Activated CD8-positive, alpha-beta memory T cell treated with anti-CD3 and anti-CD28 coated beads for 1 hour (primary cell): ENCODE results near the gene OR9A4.
"Not testable (repeated sequence)": the region's sequence is repeated elsewhere in the genome, so short reads cannot be mapped to it uniquely, and the experiment has no call there.

ENCODE experiments used
- DNase-seq, 2 donors: peaks; one replicate each; pipeline ENCODE4 v3.0.0-alpha.2; 2020; ENCODE audit warnings: low read depth in 1 of 2; ENCODE audit errors: extremely low read depth in 1 of 2

The OR9A4 gene

GRCh38 chr7:141916099-141916498 lies at the start of gene OR9A4:
OR9A4 (plus strand) TSS chr7:141916399; CDS start chr7:141918876, 2,477 bp downstream.
- DNase-seq = no peak

GRCh38 chr7:141866974-141867373 lies 49.2 kb upstream of the OR9A4 start:
- no peak for DNase-seq

- DNase-seq = no peak
These were observed 43.3 kb upstream of the OR9A4 start for GRCh38 chr7:141872931-141873330.

GRCh38 chr7:141874787-141875186 lies 41.4 kb upstream of the OR9A4 start:
- DNase-seq = no peak

GRCh38 chr7:141875453-141875852 lies 40.7 kb upstream of the OR9A4 start:
- DNase-seq = no peak

- DNase-seq = no peak
These were observed 39.8 kb upstream of the OR9A4 start for GRCh38 chr7:141876371-141876770.

- DNase-seq = no peak
These were observed 38.8 kb upstream of the OR9A4 start for GRCh38 chr7:141877365-141877764.

GRCh38 chr7:141880960-141881359 lies 35.2 kb upstream of the OR9A4 start:
- DNase-seq = no peak

- DNase-seq = no peak
These were observed 31.5 kb upstream of the OR9A4 start for GRCh38 chr7:141884539-141885225.

- no peak for DNase-seq
These were observed 26.9 kb upstream of the OR9A4 start for GRCh38 chr7:141889321-141889720.

- DNase-seq = no peak
These were observed 24.9 kb upstream of the OR9A4 start for GRCh38 chr7:141891336-141891735.

GRCh38 chr7:141899366-141899765 lies 16.8 kb upstream of the OR9A4 start:
- DNase-seq = not testable (repeated sequence)

GRCh38 chr7:141906285-141906684 lies 9.9 kb upstream of the OR9A4 start:
- DNase-seq = no peak

GRCh38 chr7:141911391-141911790 lies 4.8 kb upstream of the OR9A4 start:
- DNase-seq = no peak

GRCh38 chr7:141915565-141915964 lies 634 bp upstream of the OR9A4 start:
- DNase-seq = no peak

- DNase-seq = no peak
These were observed 4.1 kb downstream of the OR9A4 start for GRCh38 chr7:141920281-141920680.

- no peak for DNase-seq
These were observed 12.1 kb downstream of the OR9A4 start for GRCh38 chr7:141928146-141928844.

GRCh38 chr7:141928845-141929195 lies 12.6 kb downstream of the OR9A4 start:
- no peak for DNase-seq

- DNase-seq = no peak
These were observed 14.0 kb downstream of the OR9A4 start for GRCh38 chr7:141930211-141930610.

GRCh38 chr7:141941075-141941474 lies 24.9 kb downstream of the OR9A4 start:
- DNase-seq = no peak

GRCh38 chr7:141943846-141944245 lies 27.6 kb downstream of the OR9A4 start:
- no peak for DNase-seq

- DNase-seq = no peak
These were observed 28.6 kb downstream of the OR9A4 start for GRCh38 chr7:141944811-141945210.

GRCh38 chr7:141945356-141945755 lies 29.2 kb downstream of the OR9A4 start:
- DNase-seq = no peak
